ENCODE results near the gene EVA1C. TPM values are rescaled to one million over a fixed set of nuclear protein-coding genes. Genes with fewer than 3 reads are reported as not detected.

The EVA1C gene
- total RNA-seq, 6 experiments from 2014 or later: 2.7 to 13.8 (median 11.3) TPM

- Mint-ChIP-seq H3K4me3 (no peak overlapping the region), H3K27me3 (ENCODE audit: insufficient read depth) (peaks cover 8% of the 10 kb centered on the region), H3K9me3 (peaks cover 4% of the 10 kb centered on the region; the same call in 1 of the 2 replicates), H3K4me1 (ENCODE audit: low read depth) (no peaks in the 10 kb centered on the region), H3K36me3 (ENCODE audit: low read depth) (no peaks in the 10 kb centered on the region), H3K27ac (no peak overlapping the region)
- TF ChIP-seq CTCF (IDR thresholded peaks at IDR 0.05): no peak
- no peak for DNase-seq
Measured at GRCh38 chr21:32532636-32533035, 120.1 kb downstream of the EVA1C start.

- Mint-ChIP-seq H3K9me3 (peaks cover 4% of the 10 kb centered on the region; the same call in 1 of the 2 replicates), H3K4me1 (ENCODE audit: low read depth) (no peaks in the 10 kb centered on the region), H3K36me3 (ENCODE audit: low read depth) (no peaks in the 10 kb centered on the region), H3K4me3 (no peak overlapping the region), H3K27ac (no peak overlapping the region), H3K27me3 (ENCODE audit: insufficient read depth) (peaks cover 8% of the 10 kb centered on the region)
- no peak for DNase-seq
- no peak for TF ChIP-seq CTCF (IDR thresholded peaks at IDR 0.05)
Measured at GRCh38 chr21:32533053-32533452, 120.5 kb downstream of the EVA1C start.

GRCh38 chr21:32533611-32534010 lies 121.1 kb downstream of the EVA1C start:
- DNase-seq: no peak
- no peak for TF ChIP-seq CTCF (IDR thresholded peaks at IDR 0.05)
- H3K36me3 Mint-ChIP-seq (ENCODE audit: low read depth): no peaks in the 10 kb centered on the region
- no peak overlapping the region for H3K27ac Mint-ChIP-seq
- H3K9me3 Mint-ChIP-seq: peaks cover 4% of the 10 kb centered on the region; the same call in 1 of the 2 replicates
- H3K4me1 Mint-ChIP-seq (ENCODE audit: low read depth): no peaks in the 10 kb centered on the region
- H3K27me3 Mint-ChIP-seq (ENCODE audit: insufficient read depth): peaks cover 8% of the 10 kb centered on the region
- no peak overlapping the region for H3K4me3 Mint-ChIP-seq

GRCh38 chr21:32534113-32534512 lies 121.6 kb downstream of the EVA1C start:
- Mint-ChIP-seq H3K9me3 (peaks cover 4% of the 10 kb centered on the region; the same call in 1 of the 2 replicates), H3K4me3 (no peak overlapping the region), H3K27me3 (ENCODE audit: insufficient read depth) (peaks cover 8% of the 10 kb centered on the region), H3K4me1 (ENCODE audit: low read depth) (no peaks in the 10 kb centered on the region), H3K27ac (no peak overlapping the region), H3K36me3 (ENCODE audit: low read depth) (no peaks in the 10 kb centered on the region)
- TF ChIP-seq CTCF (IDR thresholded peaks at IDR 0.05): no peak
- DNase-seq: no peak

- no peak overlapping the region for H3K27ac Mint-ChIP-seq
Measured at GRCh38 chr21:32535612-32536011, 123.1 kb downstream of the EVA1C start.

More at GRCh38 chr21:32535612-32536011, 123.1 kb downstream of the EVA1C start:
- H3K4me1 Mint-ChIP-seq (ENCODE audit: low read depth): no peaks in the 10 kb centered on the region
- no peak for DNase-seq
- H3K4me3 Mint-ChIP-seq: no peak overlapping the region
- no peak for TF ChIP-seq CTCF (IDR thresholded peaks at IDR 0.05)
- peaks cover 1% of the 10 kb centered on the region; the same call in 1 of the 2 replicates for H3K9me3 Mint-ChIP-seq
- H3K27me3 Mint-ChIP-seq (ENCODE audit: insufficient read depth): peaks cover 8% of the 10 kb centered on the region
- H3K36me3 Mint-ChIP-seq (ENCODE audit: low read depth): no peaks in the 10 kb centered on the region
